Naive B cell (primary cell): ENCODE measurements around the gene SPC24. TPM values are rescaled to one million over a fixed set of nuclear protein-coding genes. Genes with fewer than 3 reads are reported as not detected.
A peak's percentile ranks its signal among the peaks of the same experiment; 100 is the strongest.
"Not testable (repeated sequence)": the region's sequence is repeated elsewhere in the genome, so short reads cannot be mapped to it uniquely, and the experiment has no call there.

Experiments used
- ATAC-seq, 2 donors: fragments of 150-1000 bp; cut with Tn5 transposase; 2 replicates each; pipeline ENCODE4 v1.10.0; 2021; ENCODE audit warnings: low read depth in 2 of 2, mild to moderate bottlenecking in 2 of 2, moderate library complexity in 2 of 2
- DNase-seq: peaks from one replicate; pipeline ENCODE4 v3.0.0; 2022
- H3K27ac Mint-ChIP-seq, 6 donors: one replicate each; pipeline ENCODE4 v1.8.0; 2020 to 2022; ENCODE audit warnings: mild to moderate bottlenecking in 6 of 6, mixed read lengths in 6 of 6, moderate library complexity in 5 of 6, inconsistent platforms in 2 of 6
- H3K27me3 Mint-ChIP-seq, 3 donors: one replicate each; pipeline ENCODE4 v1.8.0; 2021 to 2022; ENCODE audit warnings: mixed read lengths in 3 of 3, mild to moderate bottlenecking in 1 of 3
- H3K36me3 Mint-ChIP-seq, 2 donors: one replicate each; pipeline ENCODE4 v1.8.0; 2020 to 2022; ENCODE audit warnings: mixed read lengths in 2 of 2, inconsistent platforms in 1 of 2, mild to moderate bottlenecking in 1 of 2
- H3K4me1 Mint-ChIP-seq, 3 donors: one replicate each; pipeline ENCODE4 v1.8.0; 2020 to 2022; ENCODE audit warnings: mixed read lengths in 3 of 3, inconsistent platforms in 1 of 3, mild to moderate bottlenecking in 1 of 3, moderate library complexity in 1 of 3
- H3K4me3 Mint-ChIP-seq, 8 donors: one replicate each; pipeline ENCODE4 v1.8.0; 2020 to 2022; ENCODE audit warnings: mild to moderate bottlenecking in 8 of 8, mixed read lengths in 8 of 8, moderate library complexity in 8 of 8, inconsistent platforms in 2 of 8
- H3K9me3 Mint-ChIP-seq, 7 donors: one replicate each; pipeline ENCODE4 v1.8.0; 2020 to 2022; ENCODE audit warnings: mixed read lengths in 7 of 7, mild to moderate bottlenecking in 5 of 7, inconsistent platforms in 2 of 7, moderate library complexity in 1 of 7
- polyA plus RNA-seq, 6 donors: library from polyadenylated mRNA; unstranded; fragments of 300-500 nt; fragmentation: Illumina TruSeq; gene quantifications; one replicate each; pipeline ENCODE4 v1.2.3, GENCODE V29; 2021; ENCODE audit warnings: low read depth in 6 of 6

The SPC24 gene
- polyA plus RNA-seq, 6 donors from 2014 or later, result not detected

DNA sequence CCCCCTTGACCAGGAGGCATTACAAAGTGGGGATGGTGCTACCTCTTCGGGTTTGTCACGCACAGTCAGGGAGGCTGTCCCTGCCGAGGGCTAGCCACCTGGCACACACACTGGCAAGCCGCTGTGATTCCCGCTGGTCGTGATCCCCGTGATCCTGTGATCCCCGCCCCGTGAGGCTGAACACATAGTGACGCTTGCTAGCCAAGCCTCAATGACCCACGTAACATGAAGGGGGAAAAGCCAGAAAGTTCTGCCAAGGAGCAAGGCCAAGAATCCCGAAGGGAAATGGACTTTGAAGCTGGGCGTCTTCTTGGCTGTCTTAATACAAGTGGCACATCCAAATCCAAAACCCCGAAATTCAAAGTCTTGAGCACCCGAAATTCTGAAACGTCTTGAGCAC lies 52.6 kb downstream of the SPC24 start:
- H3K27me3 Mint-ChIP-seq, result peaks cover 8 to 37% (median 26%) of the 10 kb centered on the region in 3 donors

DNA sequence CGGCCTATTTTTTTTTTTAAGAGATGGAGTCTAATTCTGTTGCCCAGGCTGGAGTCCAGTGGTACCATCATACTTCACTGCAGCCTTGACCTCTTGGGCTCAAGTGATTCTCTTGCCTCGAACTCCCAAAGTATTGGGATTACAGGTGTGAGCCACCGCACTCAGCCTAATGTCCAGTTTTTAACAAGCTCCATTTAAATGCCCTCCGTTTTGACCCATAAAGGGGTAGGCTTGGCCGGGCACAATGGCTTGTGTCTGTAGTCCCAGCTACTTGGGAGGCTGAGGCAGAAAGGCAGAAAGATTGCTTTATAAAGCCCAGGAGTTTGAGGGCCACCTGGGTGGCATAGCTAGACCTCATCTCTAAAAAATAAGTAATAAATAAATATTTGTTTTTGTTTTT lies 54.5 kb downstream of the SPC24 start:
- Mint-ChIP-seq H3K4me3 (no peak overlapping the region), H3K36me3 (peaks cover 8 to 11% of the 10 kb centered on the region in 2 donors), H3K4me1 (peaks cover 6% of the 10 kb centered on the region in 3 donors), H3K27ac (no peak overlapping the region), H3K9me3 (peaks cover 4 to 24% (median 7%) of the 10 kb centered on the region in 7 donors), H3K27me3 (peaks cover 8 to 42% (median 32%) of the 10 kb centered on the region in 3 donors)
- DNase-seq (no peak), ATAC-seq (no peak)

More for the DNA sequence above, 52.6 kb downstream of the SPC24 start:
- peaks cover 6 to 8% of the 10 kb centered on the region in 2 donors for H3K36me3 Mint-ChIP-seq
- H3K9me3 Mint-ChIP-seq, result peaks cover 4 to 19% (median 7%) of the 10 kb centered on the region in 7 donors
- no peaks in the 10 kb centered on the region for H3K4me1 Mint-ChIP-seq
- no peak overlapping the region for H3K27ac Mint-ChIP-seq
- H3K4me3 Mint-ChIP-seq, result no peak overlapping the region
- no peak for DNase-seq
- ATAC-seq, result no peak

- peaks cover 8 to 12% of the 10 kb centered on the region in 2 donors for H3K36me3 Mint-ChIP-seq
- DNase-seq (no peak), ATAC-seq (no peak)
- H3K4me1 Mint-ChIP-seq, result peaks cover 10 to 16% (median 16%) of the 10 kb centered on the region in 3 donors
- H3K27me3 Mint-ChIP-seq, result peaks cover 8 to 48% (median 31%) of the 10 kb centered on the region in 3 donors
- peaks cover 4 to 24% (median 7%) of the 10 kb centered on the region in 7 donors for H3K9me3 Mint-ChIP-seq
- H3K27ac Mint-ChIP-seq, result no peak overlapping the region
- H3K4me3 Mint-ChIP-seq, result peak overlapping the region in 1 of 8 donors; percentile 8
These were observed 55.5 kb downstream of the SPC24 start for GRCh38 chr19:11100049-11100448.

- H3K27me3 Mint-ChIP-seq, result peaks cover 8 to 55% (median 30%) of the 10 kb centered on the region in 3 donors
- DNase-seq (no peak), ATAC-seq (no peak)
- H3K4me3 Mint-ChIP-seq, result no peak overlapping the region
- H3K27ac Mint-ChIP-seq, result no peak overlapping the region
- peaks cover 8 to 12% of the 10 kb centered on the region in 2 donors for H3K36me3 Mint-ChIP-seq
- H3K4me1 Mint-ChIP-seq, result peaks cover 16 to 25% (median 24%) of the 10 kb centered on the region in 3 donors
- H3K9me3 Mint-ChIP-seq, result peaks cover 4 to 24% (median 7%) of the 10 kb centered on the region in 7 donors
These were observed 56.7 kb downstream of the SPC24 start for GRCh38 chr19:11098861-11099260.

DNA sequence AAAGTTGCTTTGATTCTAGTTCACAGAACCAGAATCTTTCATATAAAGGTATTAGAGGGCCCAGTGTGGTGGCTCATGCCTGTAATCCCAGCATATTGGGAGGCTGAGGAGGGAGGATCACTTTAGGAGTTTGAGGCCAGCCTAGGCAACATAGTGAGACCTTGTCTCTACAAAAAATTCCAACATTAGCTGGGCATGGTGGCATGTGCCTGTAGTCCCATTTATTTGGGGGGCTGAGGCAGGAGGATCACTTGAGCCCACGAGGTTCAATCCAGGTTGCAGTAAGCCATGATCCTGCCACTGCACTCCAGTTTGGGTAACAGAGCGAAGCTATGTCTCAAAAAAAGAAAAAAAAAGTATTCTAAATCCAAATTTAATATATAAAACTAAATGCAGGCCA lies 57.3 kb downstream of the SPC24 start:
- Mint-ChIP-seq H3K27ac (no peak overlapping the region), H3K36me3 (peaks cover 8 to 12% of the 10 kb centered on the region in 2 donors), H3K27me3 (peaks cover 8 to 49% (median 26%) of the 10 kb centered on the region in 3 donors), H3K4me1 (peaks cover 16 to 27% (median 24%) of the 10 kb centered on the region in 3 donors), H3K4me3 (no peak overlapping the region), H3K9me3 (peaks cover 4 to 24% (median 7%) of the 10 kb centered on the region in 7 donors)
- ATAC-seq, result no peak
- DNase-seq, result no peak

GRCh38 chr19:11097367-11097766 lies 58.2 kb downstream of the SPC24 start:
- ATAC-seq, H3K27ac Mint-ChIP-seq: not testable (repeated sequence)

GRCh38 chr19:11096210-11096841 lies 59.3 kb downstream of the SPC24 start:
- Mint-ChIP-seq H3K27ac (peak overlapping the region in 3 of 6 donors; percentile 31 to 81 (median 61)), H3K9me3 (peaks cover 4 to 36% (median 15%) of the 10 kb centered on the region in 7 donors), H3K27me3 (peaks cover 8 to 40% (median 33%) of the 10 kb centered on the region in 3 donors), H3K36me3 (peaks cover 8 to 12% of the 10 kb centered on the region in 2 donors), H3K4me1 (peaks cover 16 to 43% (median 34%) of the 10 kb centered on the region in 3 donors), H3K4me3 (peak overlapping the region in 5 of 8 donors; percentile 2 to 50 (median 26))
- no peak for DNase-seq
- ATAC-seq, result peak in 1 of 2 donors; percentile 6

More at GRCh38 chr19:11097367-11097766, 58.2 kb downstream of the SPC24 start:
- DNase-seq, H3K4me3 Mint-ChIP-seq: not testable (repeated sequence)
- peaks cover 4 to 33% (median 11%) of the 10 kb centered on the region in 7 donors for H3K9me3 Mint-ChIP-seq
- H3K4me1 Mint-ChIP-seq, result peaks cover 16 to 37% (median 34%) of the 10 kb centered on the region in 3 donors
- peaks cover 8 to 40% (median 33%) of the 10 kb centered on the region in 3 donors for H3K27me3 Mint-ChIP-seq
- peaks cover 8 to 12% of the 10 kb centered on the region in 2 donors for H3K36me3 Mint-ChIP-seq

Other genes starting within 250 kb of the SPC24 start
- 10 to 100 TPM in 2 of 6 donors, 1 to 10 TPM in 4; 3.7 to 18.5 (median 7.4) TPM for gene YIPF2, start 227.1 kb downstream of the SPC24 start, polyA plus RNA-seq
- gene TIMM29, start 227.0 kb downstream of the SPC24 start, polyA plus RNA-seq, result 10 to 100 TPM in 5 of 6 donors, 1 to 10 TPM in 1; 4.3 to 24.0 (median 17.9) TPM
- gene SMARCA4, start 194.8 kb downstream of the SPC24 start, polyA plus RNA-seq, result 10 to 100 TPM in 1 of 6 donors, 1 to 10 TPM in 5; 4.1 to 21.9 (median 7.2) TPM
- gene LDLR, start 66.3 kb downstream of the SPC24 start, polyA plus RNA-seq, result 1 to 10 TPM in 3 of 6 donors, under 1 TPM in 3; 0.35 to 2.6 (median 1.0) TPM
- gene KANK2, start 41.8 kb upstream of the SPC24 start, polyA plus RNA-seq, result under 1 TPM in 3 of 6 donors, not detected in 3; 0.09 to 0.57 (median 0.19) TPM
- not detected for gene ANGPTL8, start 83.8 kb upstream of the SPC24 start, polyA plus RNA-seq
- under 1 TPM in 5 of 6 donors, not detected in 1; 0.18 to 0.87 (median 0.31) TPM for gene DOCK6, start 106.7 kb upstream of the SPC24 start, polyA plus RNA-seq
- not detected for gene TSPAN16, start 140.4 kb upstream of the SPC24 start, polyA plus RNA-seq
- 1 to 10 TPM; 1.9 to 5.8 (median 2.4) TPM for gene RAB3D, start 183.9 kb upstream of the SPC24 start, polyA plus RNA-seq
- gene TMEM205, start 190.5 kb upstream of the SPC24 start, polyA plus RNA-seq, result 100 to 1,000 TPM; 102 to 171 (median 114) TPM
- gene CCDC159, start 190.7 kb upstream of the SPC24 start, polyA plus RNA-seq, result 10 to 100 TPM; 13.2 to 25.0 (median 16.2) TPM
- under 1 TPM in 2 of 6 donors, not detected in 4; 0.56 to 0.69 TPM for gene PLPPR2, start 199.7 kb upstream of the SPC24 start, polyA plus RNA-seq
- 10 to 100 TPM in 1 of 6 donors, 1 to 10 TPM in 5; 6.0 to 10.2 (median 7.6) TPM for gene SWSAP1, start 218.9 kb upstream of the SPC24 start, polyA plus RNA-seq
- 1 to 10 TPM in 5 of 6 donors, not detected in 1; 2.2 to 3.9 (median 3.6) TPM for gene EPOR, start 228.5 kb upstream of the SPC24 start, polyA plus RNA-seq